DMS53 treated with DMSO at 0.1 percent for 48 hours (cell line): Measurements from ENCODE around the gene LRMDA.
"Not testable (repeated sequence)": the region's sequence is repeated elsewhere in the genome, so short reads cannot be mapped to it uniquely, and the experiment has no call there.

ENCODE experiments used
- DNase-seq: peaks from one replicate; lab custom pipeline; 2025; ENCODE audit not compliant: unreplicated experiment; lab: John Stamatoyannopoulos, UW

Gene LRMDA

GRCh38 chr10:75764974-75765788 is 333.8 kb downstream of the LRMDA start:
- DNase-seq = no peak

GRCh38 chr10:75765789-75766096 is 334.3 kb downstream of the LRMDA start:
- DNase-seq = no peak

GRCh38 chr10:75766106-75766505 is 334.7 kb downstream of the LRMDA start:
- DNase-seq = no peak

GRCh38 chr10:75766752-75767151 is 335.3 kb downstream of the LRMDA start:
- not testable (repeated sequence) for DNase-seq

- no peak for DNase-seq
Observed at GRCh38 chr10:75770626-75771081, 339.2 kb downstream of the LRMDA start.

- no peak for DNase-seq
Observed at GRCh38 chr10:75771606-75772005, 340.2 kb downstream of the LRMDA start.

GRCh38 chr10:75772153-75772887 is 340.9 kb downstream of the LRMDA start:
- peak; percentile 34 for DNase-seq

GRCh38 chr10:75773231-75773780 is 341.9 kb downstream of the LRMDA start:
- DNase-seq = no peak

GRCh38 chr10:75773813-75774782 is 342.7 kb downstream of the LRMDA start:
- no peak for DNase-seq

- DNase-seq = no peak
Observed at GRCh38 chr10:75774783-75775490, 343.5 kb downstream of the LRMDA start.

GRCh38 chr10:75776738-75777504 is 345.5 kb downstream of the LRMDA start:
- DNase-seq = no peak

- no peak for DNase-seq
Observed at GRCh38 chr10:75778665-75779064, 347.2 kb downstream of the LRMDA start.

- no peak for DNase-seq
Observed at GRCh38 chr10:75779276-75779675, 347.9 kb downstream of the LRMDA start.

- DNase-seq = no peak
Observed at GRCh38 chr10:75782463-75783248, 351.2 kb downstream of the LRMDA start.

GRCh38 chr10:75788394-75789205 is 357.2 kb downstream of the LRMDA start:
- DNase-seq = no peak

GRCh38 chr10:75793848-75794247 is 362.4 kb downstream of the LRMDA start:
- DNase-seq = no peak

- DNase-seq = no peak
Observed at GRCh38 chr10:75801121-75801520, 369.7 kb downstream of the LRMDA start.

GRCh38 chr10:75801661-75802060 is 370.2 kb downstream of the LRMDA start:
- no peak for DNase-seq
